ENCODE measurements around the gene GCG.

- TF ChIP-seq POLR2A (IDR thresholded peaks at IDR 0.05) (no peak), CTCF (IDR thresholded peaks at IDR 0.05) (peak in 5 of 6 experiments; percentile 9 to 85 (median 79))
Observed at GRCh38 chr2:162153608-162154224, 1.7 kb upstream of the GCG start.
